Activated T-helper 1 cell treated with anti-CD3 and anti-CD28 coated beads, Interleukin-12 subunit alpha, Interleukin-12 subunit beta, Interleukin-2, Interleukin-4 antibody, amounts not matched to agents 30 ng/mL and 10 ng/mL and 1 ng/mL, durations not matched to agents 14 hours and 24 hours and 36 hours (primary cell): Measurements from ENCODE around the gene SEMA4D. TPM values are rescaled to one million over a fixed set of nuclear protein-coding genes. Genes with fewer than 3 reads are reported as not detected.

Experiments used
- DNase-seq: peaks from one replicate; pipeline ENCODE4 v3.0.0; 2021; ENCODE audit warnings: low spot score
- H3K27ac Mint-ChIP-seq: one replicate; pipeline ENCODE4 v1.8.0; 2021; ENCODE audit warnings: mild to moderate bottlenecking, mixed read lengths
- H3K27me3 Mint-ChIP-seq: one replicate; pipeline ENCODE4 v1.8.0; 2022; ENCODE audit warnings: mild to moderate bottlenecking, moderate library complexity, mixed read lengths; ENCODE audit not compliant: insufficient read depth
- H3K36me3 Mint-ChIP-seq: one replicate; pipeline ENCODE4 v1.8.0; 2021; ENCODE audit warnings: low read depth, mixed read lengths
- H3K4me1 Mint-ChIP-seq: one replicate; pipeline ENCODE4 v1.8.0; 2021; ENCODE audit warnings: low read depth, mixed read lengths
- H3K4me3 Mint-ChIP-seq: one replicate; pipeline ENCODE4 v1.8.0; 2021; ENCODE audit warnings: mild to moderate bottlenecking, moderate library complexity, mixed read lengths
- H3K9me3 Mint-ChIP-seq: one replicate; pipeline ENCODE4 v1.8.0; 2021; ENCODE audit warnings: mixed read lengths
- intact Hi-C: fragments of 100-400 bp; cut with micrococcal nuclease; formaldehyde crosslinking; loops from one replicate; pipeline ENCODE4 v1.15.1; 2024
- total RNA-seq: library from RNA; stranded (reverse); gene quantifications from 2 replicates; pipeline ENCODE4 v1.2.3, GENCODE V29; 2022

The SEMA4D gene
- total RNA-seq, 1 donor from 2014 or later: 388 TPM

DNA sequence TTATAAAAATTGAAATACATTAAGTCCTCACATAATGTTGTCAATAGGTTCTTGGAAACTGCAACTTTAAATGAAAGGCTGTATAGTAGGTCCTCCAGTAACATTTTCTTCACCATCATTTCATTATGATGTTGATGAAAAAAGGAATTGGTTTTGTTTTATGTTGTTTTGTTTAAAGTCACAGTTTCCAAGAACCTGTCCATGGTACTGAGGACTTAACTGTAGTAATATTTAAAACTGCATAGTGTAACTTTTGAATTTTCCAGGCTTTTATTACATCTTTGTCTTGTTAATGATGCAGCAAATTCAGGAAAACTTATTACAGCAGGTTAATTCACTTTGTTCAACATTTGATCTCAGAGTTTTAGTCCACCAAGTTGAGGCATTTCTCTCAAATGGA is 168.0 kb downstream of the SEMA4D start:
- Mint-ChIP-seq H3K27me3 (no peaks in the 10 kb centered on the region), H3K36me3 (peaks cover 40% of the 10 kb centered on the region), H3K4me3 (no peak overlapping the region), H3K4me1 (no peaks in the 10 kb centered on the region), H3K9me3 (no peaks in the 10 kb centered on the region), H3K27ac (no peak overlapping the region)
- no peak for DNase-seq
- intact Hi-C loops: loop anchor here (5.0 to 10.0 kb wide), 2 partner anchors 67 to 415 kb away; no protein-coding TSS in a partner anchor

DNA sequence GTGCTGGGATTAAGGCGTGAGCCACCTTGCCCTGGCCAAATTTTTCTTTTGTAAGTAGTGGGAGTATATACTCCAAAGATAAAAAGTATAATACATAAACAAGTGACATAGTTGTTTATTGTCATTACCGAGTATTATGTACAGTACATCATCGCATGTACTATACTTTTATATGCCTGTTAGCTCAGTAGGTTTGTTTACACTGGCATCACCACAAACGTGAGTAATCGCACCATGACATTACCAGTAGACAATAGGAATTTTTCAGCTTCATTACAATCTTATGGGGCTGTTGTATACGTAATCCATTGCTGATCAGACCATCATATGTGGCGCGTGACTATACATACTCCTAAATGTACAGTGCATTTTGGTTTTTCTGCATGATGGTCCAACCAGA is 169.8 kb downstream of the SEMA4D start:
- no peak overlapping the region for H3K4me3 Mint-ChIP-seq
- DNase-seq: no peak
- no peak overlapping the region for H3K27ac Mint-ChIP-seq
- peaks cover 28% of the 10 kb centered on the region for H3K36me3 Mint-ChIP-seq
- intact Hi-C loops: no loop called here
- H3K9me3 Mint-ChIP-seq: no peaks in the 10 kb centered on the region
- peaks cover 13% of the 10 kb centered on the region for H3K4me1 Mint-ChIP-seq
- no peaks in the 10 kb centered on the region for H3K27me3 Mint-ChIP-seq

- H3K36me3 Mint-ChIP-seq: peaks cover 28% of the 10 kb centered on the region
- DNase-seq: no peak
- peaks cover 30% of the 10 kb centered on the region for H3K4me1 Mint-ChIP-seq
- intact Hi-C loops: no loop called here
- no peaks in the 10 kb centered on the region for H3K27me3 Mint-ChIP-seq
- no peak overlapping the region for H3K4me3 Mint-ChIP-seq
- H3K9me3 Mint-ChIP-seq: no peaks in the 10 kb centered on the region
- H3K27ac Mint-ChIP-seq: peak overlapping the region; percentile 31
Measured at GRCh38 chr9:89325733-89326132, 172.2 kb downstream of the SEMA4D start.

GRCh38 chr9:89323390-89323789 is 174.5 kb downstream of the SEMA4D start:
- peaks cover 45% of the 10 kb centered on the region for H3K4me1 Mint-ChIP-seq
- H3K9me3 Mint-ChIP-seq: no peaks in the 10 kb centered on the region
- no peak overlapping the region for H3K4me3 Mint-ChIP-seq
- intact Hi-C loops: no loop called here
- no peak overlapping the region for H3K27ac Mint-ChIP-seq
- DNase-seq: no peak
- no peaks in the 10 kb centered on the region for H3K27me3 Mint-ChIP-seq
- H3K36me3 Mint-ChIP-seq: peaks cover 20% of the 10 kb centered on the region

- Mint-ChIP-seq H3K4me1 (peaks cover 72% of the 10 kb centered on the region), H3K27me3 (no peaks in the 10 kb centered on the region), H3K36me3 (peaks cover 56% of the 10 kb centered on the region), H3K27ac (peak overlapping the region; percentile 92), H3K9me3 (no peaks in the 10 kb centered on the region), H3K4me3 (peak overlapping the region; percentile 90)
- DNase-seq: no peak
- intact Hi-C loops: loop anchor here (1.0 to 10.0 kb wide), 7 partner anchors 56 to 1014 kb away; partner anchors contain the start of genes SEMA4D and SPIN1
Measured at GRCh38 chr9:89319015-89319905, 178.7 kb downstream of the SEMA4D start.

- H3K4me1 Mint-ChIP-seq: peaks cover 72% of the 10 kb centered on the region
- H3K27me3 Mint-ChIP-seq: no peaks in the 10 kb centered on the region
- intact Hi-C loops: loop anchor here (1.0 to 10.0 kb wide), 11 partner anchors 8 to 1014 kb away; partner anchors contain the start of genes GADD45G, SEMA4D and SPIN1
- H3K4me3 Mint-ChIP-seq: peak within 1 kb of the TSS; percentile 90
- DNase-seq: peak; percentile 93
- peak within 1 kb of the TSS; percentile 95 for H3K27ac Mint-ChIP-seq
- no peaks in the 10 kb centered on the region for H3K9me3 Mint-ChIP-seq
- peaks cover 60% of the 10 kb centered on the region for H3K36me3 Mint-ChIP-seq
Measured at GRCh38 chr9:89318123-89319014, 179.5 kb downstream of the SEMA4D start, which contains the start of gene SECISBP2. Gene SECISBP2, plus strand, starts transcription at chr9:89318500. Its CDS starts 77 bp downstream, at chr9:89318577.

DNA sequence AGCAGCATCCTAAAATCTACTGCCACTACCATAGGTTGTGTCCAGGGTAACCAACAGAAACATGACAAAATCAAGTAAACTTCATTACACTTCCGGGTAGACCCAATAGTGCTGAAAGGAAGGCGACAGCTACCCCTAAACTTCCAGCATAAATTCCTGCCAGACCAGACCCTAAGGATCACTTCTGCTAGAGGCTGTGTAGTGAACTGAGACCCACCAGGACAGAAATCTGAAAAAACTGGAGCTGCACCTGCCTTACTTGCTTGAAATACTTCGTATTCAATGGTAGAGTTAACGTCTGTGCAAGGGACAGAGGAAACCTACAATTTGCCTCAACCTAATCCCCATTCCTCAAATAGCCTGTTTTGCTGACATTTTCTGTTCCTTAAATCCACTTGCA is 180.6 kb downstream of the SEMA4D start:
- Mint-ChIP-seq H3K4me1 (peaks cover 72% of the 10 kb centered on the region), H3K4me3 (peak overlapping the region; percentile 90), H3K36me3 (peaks cover 64% of the 10 kb centered on the region), H3K27me3 (no peaks in the 10 kb centered on the region), H3K9me3 (no peaks in the 10 kb centered on the region), H3K27ac (peak overlapping the region; percentile 95)
- intact Hi-C loops: loop anchor here (5.0 to 10.0 kb wide), 3 partner anchors 180 to 1012 kb away; partner anchors contain the start of genes SEMA4D and SPIN1
- DNase-seq: no peak

DNA sequence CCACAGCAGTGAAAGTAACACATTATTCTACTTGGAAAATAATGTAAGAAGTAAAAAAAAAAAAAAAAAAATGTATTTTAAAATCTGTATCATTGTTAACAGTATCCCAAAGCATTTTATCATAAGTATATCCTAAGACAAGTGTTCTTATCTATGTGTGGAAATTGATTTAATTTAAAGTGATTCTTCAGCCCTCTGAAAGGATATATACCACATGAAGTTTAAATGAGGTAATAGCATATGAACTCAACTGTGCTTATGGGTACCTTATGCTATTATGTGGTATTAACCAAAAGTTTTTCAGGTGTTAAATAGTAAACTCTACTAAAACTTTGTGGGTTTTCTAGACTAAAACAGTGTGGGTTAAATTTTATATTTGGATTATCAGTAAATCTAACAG is 182.4 kb downstream of the SEMA4D start:
- Mint-ChIP-seq H3K27ac (peak overlapping the region; percentile 74), H3K9me3 (no peaks in the 10 kb centered on the region), H3K4me1 (peaks cover 61% of the 10 kb centered on the region), H3K36me3 (peaks cover 56% of the 10 kb centered on the region), H3K4me3 (no peak overlapping the region), H3K27me3 (peaks cover 2% of the 10 kb centered on the region)
- no peak for DNase-seq
- intact Hi-C loops: loop anchor here (5.0 to 10.0 kb wide), 3 partner anchors 182 to 1011 kb away; partner anchors contain the start of genes SEMA4D and SPIN1

DNA sequence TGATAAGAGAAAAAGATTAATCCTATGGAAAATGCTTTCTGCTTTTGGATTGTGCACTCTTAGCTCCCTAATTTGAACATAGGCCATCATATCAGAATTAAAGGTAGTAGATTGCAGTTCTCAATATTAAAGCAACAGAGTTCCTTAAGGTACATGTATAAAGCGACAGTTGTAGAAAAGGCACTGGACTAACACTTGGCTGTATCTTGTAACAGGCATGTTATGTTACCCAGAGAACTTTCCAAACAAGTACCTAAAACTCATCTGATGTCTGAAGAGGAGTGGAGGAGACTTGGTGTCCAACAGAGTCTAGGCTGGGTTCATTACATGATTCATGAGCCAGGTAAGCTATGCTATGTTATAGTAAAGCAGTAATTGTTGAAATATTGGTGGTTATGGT is 183.0 kb downstream of the SEMA4D start:
- H3K36me3 Mint-ChIP-seq: peaks cover 58% of the 10 kb centered on the region
- H3K27ac Mint-ChIP-seq: peak overlapping the region; percentile 74
- peaks cover 58% of the 10 kb centered on the region for H3K4me1 Mint-ChIP-seq
- H3K9me3 Mint-ChIP-seq: no peaks in the 10 kb centered on the region
- peak overlapping the region; percentile 92 for H3K4me3 Mint-ChIP-seq
- intact Hi-C loops: loop anchor here (5.0 to 10.0 kb wide), 5 partner anchors 182 to 1010 kb away; partner anchors contain the start of genes SEMA4D and SPIN1
- peaks cover 2% of the 10 kb centered on the region for H3K27me3 Mint-ChIP-seq
- no peak for DNase-seq

GRCh38 chr9:89313842-89314241 is 184.1 kb downstream of the SEMA4D start:
- Mint-ChIP-seq H3K27me3 (peaks cover 2% of the 10 kb centered on the region), H3K9me3 (no peaks in the 10 kb centered on the region), H3K27ac (peak overlapping the region; percentile 74), H3K4me1 (peaks cover 48% of the 10 kb centered on the region), H3K36me3 (peaks cover 52% of the 10 kb centered on the region), H3K4me3 (peak overlapping the region; percentile 92)
- DNase-seq: no peak
- intact Hi-C loops: loop anchor here (5.0 to 10.0 kb wide), 4 partner anchors 388 to 1009 kb away; partner anchors contain the start of gene SPIN1

GRCh38 chr9:89312222-89312571 is 185.7 kb downstream of the SEMA4D start:
- intact Hi-C loops: loop anchor here (5.0 to 10.0 kb wide), 4 partner anchors 390 to 1007 kb away; partner anchors contain the start of gene SPIN1
- Mint-ChIP-seq H3K27me3 (peaks cover 2% of the 10 kb centered on the region), H3K4me3 (peak overlapping the region; percentile 92), H3K27ac (peak overlapping the region; percentile 59), H3K36me3 (peaks cover 44% of the 10 kb centered on the region), H3K4me1 (peaks cover 40% of the 10 kb centered on the region), H3K9me3 (no peaks in the 10 kb centered on the region)
- no peak for DNase-seq
